Stomach smooth muscle (tissue), 2 donors: Measurements from ENCODE around the gene ATAD3A.
A peak's percentile ranks its signal among the peaks of the same experiment; 100 is the strongest.
"Not testable (repeated sequence)": the region's sequence is repeated elsewhere in the genome, so short reads cannot be mapped to it uniquely, and the experiment has no call there.

ENCODE experiments used
- H3K27ac ChIP-seq: one replicate; pipeline ENCODE4 v1.7.0; 2013; ENCODE audit warnings: mild to moderate bottlenecking, low read length, inconsistent platforms
- H3K27me3 ChIP-seq, 2 donors: one replicate each; pipeline ENCODE4 v1.7.0; 2013; ENCODE audit warnings: low read length in 2 of 2; ENCODE audit not compliant: insufficient read depth in 2 of 2, control insufficient read depth in 1 of 2
- H3K36me3 ChIP-seq, 2 donors: one replicate each; pipeline ENCODE4 v1.7.0; 2013; ENCODE audit warnings: low read length in 2 of 2; ENCODE audit not compliant: control insufficient read depth in 2 of 2, insufficient read depth in 2 of 2
- H3K4me1 ChIP-seq: one replicate; pipeline ENCODE4 v1.7.0; 2013; ENCODE audit warnings: low read length; ENCODE audit not compliant: control insufficient read depth, insufficient read depth
- H3K4me3 ChIP-seq, 2 donors: one replicate each; pipeline ENCODE4 v1.7.0; 2013; ENCODE audit warnings: low read length in 2 of 2
- H3K9ac ChIP-seq, 2 donors: one replicate each; pipeline ENCODE4 v1.7.0; 2013; ENCODE audit warnings: low read length in 2 of 2, mild to moderate bottlenecking in 1 of 2
- H3K9me3 ChIP-seq, 2 donors: one replicate each; pipeline ENCODE4 v1.7.0; 2013; ENCODE audit warnings: low read length in 2 of 2; ENCODE audit not compliant: control insufficient read depth in 2 of 2
- donor health status: healthy.
- donor health status: Pancreatic carcinoma.

ATAD3A gene

DNA sequence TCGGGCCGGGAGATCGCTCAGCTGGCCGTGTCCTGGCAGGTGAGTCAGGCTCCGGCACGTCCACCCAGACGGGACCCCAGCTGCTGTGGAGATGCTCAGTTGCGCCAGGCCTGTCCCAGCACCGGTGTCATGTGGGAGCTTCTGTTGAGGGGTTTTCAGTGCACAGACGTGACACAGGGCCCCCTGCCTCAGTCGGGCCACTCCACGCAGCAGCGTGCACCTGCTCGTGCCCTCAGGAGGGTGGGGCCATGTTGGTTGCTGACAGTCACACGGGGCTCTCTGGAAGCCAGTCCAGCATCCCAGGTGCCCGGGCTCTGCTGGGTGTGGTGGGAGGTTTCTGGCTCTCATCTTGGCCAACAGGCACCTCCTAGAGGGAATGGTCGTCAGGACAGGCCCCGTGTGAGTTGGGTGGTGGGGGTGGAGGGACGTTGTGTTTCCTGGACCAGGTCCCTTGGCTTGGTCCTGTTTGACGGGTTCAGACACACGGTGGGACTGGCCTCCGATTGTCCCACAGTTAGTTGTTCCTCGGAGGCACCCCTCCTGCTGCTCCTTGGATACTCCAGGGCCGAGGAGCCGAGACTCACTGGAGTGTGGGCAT lies 21.2 kb upstream of the ATAD3A start:
- H3K36me3 ChIP-seq = peaks cover 22 to 34% of the 10 kb centered on the region in 2 donors
- H3K9ac ChIP-seq = no peak overlapping the region

DNA sequence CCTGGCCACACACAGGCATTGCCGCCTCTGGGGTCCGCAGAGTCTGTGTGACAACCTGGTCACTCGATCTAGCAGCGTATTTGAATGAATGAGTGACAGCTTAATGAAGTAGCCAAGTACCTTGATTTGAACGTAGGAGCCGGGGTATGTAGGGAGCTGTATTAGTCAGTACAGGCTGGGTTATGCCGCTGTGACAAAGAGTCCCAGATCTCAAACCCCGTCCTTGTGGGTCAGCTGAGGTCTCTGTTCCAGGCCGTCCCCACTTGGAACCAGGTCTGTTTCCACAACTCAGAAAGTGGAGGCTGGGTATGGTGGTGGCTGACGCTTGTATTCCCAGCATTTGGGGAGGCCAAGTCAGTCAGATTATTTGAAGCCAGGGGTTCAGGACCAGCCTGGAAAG lies 20.4 kb upstream of the ATAD3A start:
- no peak overlapping the region for H3K4me3 ChIP-seq
- H3K9me3 ChIP-seq = no peaks in the 10 kb centered on the region
- peaks cover 22 to 34% of the 10 kb centered on the region in 2 donors for H3K36me3 ChIP-seq
- H3K27ac ChIP-seq = no peak overlapping the region
- no peak overlapping the region for H3K9ac ChIP-seq
- no peaks in the 10 kb centered on the region for H3K4me1 ChIP-seq
- no peaks in the 10 kb centered on the region for H3K27me3 ChIP-seq

More for the DNA sequence above, 21.2 kb upstream of the ATAD3A start:
- H3K27me3 ChIP-seq = no peaks in the 10 kb centered on the region
- no peaks in the 10 kb centered on the region for H3K4me1 ChIP-seq
- no peak overlapping the region for H3K27ac ChIP-seq
- H3K9me3 ChIP-seq = no peaks in the 10 kb centered on the region
- H3K4me3 ChIP-seq = no peak overlapping the region

DNA sequence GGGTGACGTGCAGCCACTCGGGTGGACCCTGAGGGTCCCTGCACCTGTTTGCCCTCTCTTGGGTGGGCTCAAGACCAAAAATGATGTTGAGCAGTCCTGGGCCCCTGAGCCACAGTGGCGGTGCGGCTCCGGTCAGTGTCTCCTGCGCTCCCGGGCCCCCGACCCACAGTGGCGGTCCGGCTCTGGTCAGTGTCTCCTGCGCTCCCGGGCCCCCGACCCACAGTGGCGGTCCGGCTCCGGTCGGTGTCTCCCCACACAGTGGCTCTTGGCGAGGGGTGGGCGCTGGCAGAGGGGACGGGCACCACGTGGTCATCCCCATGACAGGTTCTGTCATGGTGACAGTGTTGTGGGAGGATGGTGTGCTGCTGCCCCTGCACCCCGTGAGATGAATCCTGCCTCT lies 17.7 kb upstream of the ATAD3A start:
- peaks cover 19 to 23% of the 10 kb centered on the region in 2 donors for H3K36me3 ChIP-seq
- not testable (repeated sequence) for H3K27ac ChIP-seq, H3K4me1 ChIP-seq, H3K9me3 ChIP-seq, H3K9ac ChIP-seq, H3K27me3 ChIP-seq, H3K4me3 ChIP-seq

DNA sequence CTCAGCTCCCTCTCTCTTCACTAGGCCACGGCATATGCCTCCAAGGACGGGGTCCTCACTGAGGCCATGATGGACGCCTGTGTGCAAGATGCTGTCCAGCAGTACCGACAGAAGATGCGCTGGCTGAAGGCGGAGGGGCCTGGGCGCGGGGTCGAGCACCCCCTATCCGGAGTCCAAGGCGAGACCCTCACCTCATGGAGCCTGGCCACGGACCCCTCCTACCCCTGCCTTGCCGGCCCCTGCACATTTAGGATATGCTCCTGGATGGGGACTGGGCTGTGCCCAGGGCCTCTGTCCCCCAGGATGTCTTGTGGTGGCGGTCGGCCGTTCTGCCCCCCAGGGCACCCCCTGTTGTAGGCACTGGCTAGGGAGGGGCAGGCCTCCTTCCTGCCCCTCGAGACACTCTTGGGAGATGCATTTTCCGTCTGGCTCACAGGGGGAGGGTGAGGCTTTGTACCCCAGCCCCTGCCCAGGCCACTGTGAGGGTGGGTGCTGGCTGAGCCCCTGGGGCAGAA lies 16.4 kb upstream of the ATAD3A start:
- H3K27ac ChIP-seq, H3K27me3 ChIP-seq, H3K9me3 ChIP-seq, H3K4me1 ChIP-seq, H3K4me3 ChIP-seq, H3K9ac ChIP-seq: not testable (repeated sequence)
- H3K36me3 ChIP-seq = peaks cover 14 to 19% of the 10 kb centered on the region in 2 donors

DNA sequence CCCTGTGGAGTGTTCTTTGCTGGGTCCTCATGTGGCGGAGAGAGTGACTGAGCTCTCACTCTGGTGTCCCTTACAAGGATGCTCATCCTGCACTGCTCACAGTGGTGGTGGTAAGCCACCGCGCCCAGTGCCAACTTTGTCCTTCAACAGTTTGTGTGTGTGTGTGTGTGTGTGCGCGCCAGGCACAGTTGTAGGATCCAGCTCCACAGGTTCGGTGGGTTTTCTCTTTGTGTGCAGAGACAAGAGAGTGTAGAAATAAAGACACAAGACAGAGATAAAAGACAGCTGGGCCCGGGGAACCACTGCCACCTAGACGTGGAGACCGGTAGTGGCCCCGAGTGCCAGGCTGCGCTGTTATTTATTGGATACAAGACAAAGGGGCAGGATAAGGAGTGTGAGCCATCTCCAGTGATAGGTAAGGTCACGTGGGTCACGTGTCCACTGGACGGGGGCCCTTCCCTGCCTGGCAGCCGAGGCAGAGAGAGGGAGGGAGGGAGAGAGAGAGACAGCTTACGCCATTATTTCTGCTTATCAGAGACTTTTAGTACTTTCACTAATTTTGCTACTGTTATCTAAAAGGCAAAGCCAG lies 7.1 kb upstream of the ATAD3A start:
- not testable (repeated sequence) for H3K36me3 ChIP-seq, H3K9ac ChIP-seq, H3K9me3 ChIP-seq, H3K27ac ChIP-seq, H3K27me3 ChIP-seq, H3K4me3 ChIP-seq, H3K4me1 ChIP-seq

DNA sequence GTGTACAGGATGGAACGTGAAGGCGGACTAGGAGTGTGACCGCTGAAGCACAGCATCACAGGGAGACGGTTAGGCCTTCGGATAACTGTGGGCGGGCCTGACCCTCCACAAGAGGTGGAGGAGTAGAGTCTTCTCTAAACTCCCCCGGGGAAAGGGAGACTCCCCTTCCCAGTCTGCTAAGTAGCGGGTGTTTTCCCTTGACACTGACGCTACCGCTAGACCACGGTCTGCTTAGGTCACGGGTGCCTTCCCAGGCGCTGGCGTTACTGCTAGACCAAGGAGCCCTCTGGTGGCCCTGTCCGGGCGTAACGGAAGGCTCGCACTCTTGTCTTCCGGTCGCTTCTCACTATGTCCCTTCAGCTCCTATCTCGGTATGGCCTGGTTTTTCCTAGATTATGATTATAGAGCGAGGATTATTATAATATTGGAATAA lies 6.6 kb upstream of the ATAD3A start:
- H3K27ac ChIP-seq, H3K27me3 ChIP-seq, H3K4me3 ChIP-seq, H3K9ac ChIP-seq, H3K9me3 ChIP-seq, H3K36me3 ChIP-seq, H3K4me1 ChIP-seq: not testable (repeated sequence)

DNA sequence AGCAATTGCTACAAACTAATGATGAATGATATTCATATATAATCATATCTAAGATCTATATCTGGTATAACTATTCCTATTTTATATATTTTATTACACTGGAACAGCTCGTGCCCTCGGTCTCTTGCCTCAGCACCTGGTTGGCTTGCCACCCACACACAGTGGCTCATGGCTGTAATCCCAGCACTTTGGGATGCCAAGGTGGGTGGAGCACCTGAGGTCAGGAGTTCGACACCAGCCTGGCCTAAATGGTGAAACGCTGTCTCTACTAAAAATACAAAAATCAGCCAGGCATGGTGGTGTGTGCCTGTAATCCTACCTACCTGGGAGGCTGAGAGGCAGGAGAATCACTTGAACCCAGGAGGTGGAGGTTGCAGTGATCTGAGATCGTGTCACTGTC lies 6.2 kb upstream of the ATAD3A start:
- H3K9me3 ChIP-seq, H3K27ac ChIP-seq, H3K4me1 ChIP-seq, H3K4me3 ChIP-seq, H3K27me3 ChIP-seq, H3K36me3 ChIP-seq: not testable (repeated sequence)
- peak overlapping the region in 1 of 2 donors; percentile 51 for H3K9ac ChIP-seq

DNA sequence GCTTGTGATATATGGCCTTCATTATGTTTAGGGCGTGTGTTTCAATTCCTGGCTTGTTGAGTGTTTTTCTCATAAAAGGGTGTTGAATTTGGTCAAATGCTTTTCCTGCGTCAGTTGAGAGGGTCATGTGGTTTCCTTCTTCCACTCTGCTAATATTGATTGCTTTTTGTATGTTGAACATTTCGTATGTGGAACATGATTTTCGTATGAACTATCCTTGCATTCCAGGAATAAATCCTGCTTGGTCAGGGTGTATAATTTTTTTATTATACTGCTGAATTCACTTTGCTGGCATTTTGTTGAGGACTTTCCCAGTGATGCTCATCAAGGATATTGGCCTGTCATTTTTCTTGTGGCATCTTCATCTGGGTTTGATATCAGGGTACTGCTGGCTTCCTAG lies 4.7 kb upstream of the ATAD3A start:
- Histone ChIP-seq H3K36me3 (no peaks in the 10 kb centered on the region), H3K4me3 (no peak overlapping the region), H3K4me1 (peaks cover 11% of the 10 kb centered on the region), H3K9ac (no peak overlapping the region), H3K27ac (no peak overlapping the region), H3K27me3 (no peaks in the 10 kb centered on the region), H3K9me3 (no peaks in the 10 kb centered on the region)

DNA sequence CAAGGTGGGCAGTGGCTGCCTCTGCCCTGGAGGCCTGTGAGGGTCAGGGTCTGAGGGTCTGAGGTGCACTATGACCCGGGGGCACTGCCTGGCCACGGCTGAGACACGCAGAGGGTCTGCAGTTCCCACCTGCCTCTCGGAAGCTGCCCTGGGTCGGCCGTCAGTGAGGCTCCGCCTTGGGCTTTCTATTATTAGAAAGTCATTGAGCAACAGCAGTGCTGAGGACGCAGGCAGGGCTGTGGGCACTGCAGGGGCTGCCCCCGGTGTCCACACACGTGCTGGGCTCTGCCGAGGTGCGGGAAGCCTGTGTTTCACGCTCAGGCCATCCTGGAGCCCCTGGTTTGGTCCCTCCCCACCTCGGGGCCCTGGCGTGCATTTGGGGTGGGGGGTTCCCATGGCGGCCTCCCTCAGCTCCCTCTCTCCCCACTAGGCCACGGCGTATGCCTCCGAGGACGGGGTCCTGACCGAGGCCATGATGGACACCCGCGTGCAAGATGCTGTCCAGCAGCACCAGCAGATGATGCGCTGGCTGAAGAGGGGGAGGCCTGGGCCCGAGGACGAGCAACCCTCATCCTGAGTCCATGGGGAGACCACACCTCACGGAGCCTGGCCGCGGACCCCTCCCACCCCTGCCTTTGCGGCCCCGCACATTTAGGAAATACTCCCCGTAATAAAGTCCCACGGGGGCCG lies 3.0 kb upstream of the ATAD3A start:
- not testable (repeated sequence) for H3K27me3 ChIP-seq, H3K9me3 ChIP-seq, H3K27ac ChIP-seq, H3K4me3 ChIP-seq, H3K36me3 ChIP-seq, H3K9ac ChIP-seq
- peaks cover 15% of the 10 kb centered on the region for H3K4me1 ChIP-seq

DNA sequence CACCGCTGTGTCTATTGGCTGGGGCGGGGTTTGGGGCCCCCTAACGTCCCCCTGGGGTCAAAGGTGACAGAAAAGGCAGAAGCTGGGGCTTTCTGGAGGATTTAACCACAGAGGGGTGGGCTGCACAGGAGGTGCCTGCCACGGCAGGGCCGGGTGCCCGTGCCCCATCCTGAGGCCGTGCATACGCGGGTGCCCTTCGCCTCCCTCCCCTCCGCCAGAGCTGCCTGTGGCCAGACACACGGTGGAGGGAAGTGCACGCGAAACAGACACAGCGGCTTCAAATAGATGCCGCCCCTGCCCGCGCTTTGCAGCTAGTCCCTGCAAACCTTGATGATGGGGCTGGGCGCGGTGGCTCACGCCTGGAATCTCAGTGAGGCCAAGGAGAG lies 2.5 kb upstream of the ATAD3A start:
- peaks cover 15% of the 10 kb centered on the region for H3K4me1 ChIP-seq
- H3K4me3 ChIP-seq, H3K9me3 ChIP-seq, H3K9ac ChIP-seq, H3K27me3 ChIP-seq, H3K36me3 ChIP-seq, H3K27ac ChIP-seq: not testable (repeated sequence)
